GM12801 (cell line): Measurements from ENCODE around the gene TMED10.

ENCODE experiments used
- TF ChIP-seq, protein P1 (sequence below): IDR thresholded peaks from one replicate; pipeline ENCODE4 v1.5.1; 2011; ENCODE audit warnings: control low read depth; ENCODE audit not compliant: insufficient read length; ENCODE audit errors: extremely low read depth

TMED10 gene

DNA sequence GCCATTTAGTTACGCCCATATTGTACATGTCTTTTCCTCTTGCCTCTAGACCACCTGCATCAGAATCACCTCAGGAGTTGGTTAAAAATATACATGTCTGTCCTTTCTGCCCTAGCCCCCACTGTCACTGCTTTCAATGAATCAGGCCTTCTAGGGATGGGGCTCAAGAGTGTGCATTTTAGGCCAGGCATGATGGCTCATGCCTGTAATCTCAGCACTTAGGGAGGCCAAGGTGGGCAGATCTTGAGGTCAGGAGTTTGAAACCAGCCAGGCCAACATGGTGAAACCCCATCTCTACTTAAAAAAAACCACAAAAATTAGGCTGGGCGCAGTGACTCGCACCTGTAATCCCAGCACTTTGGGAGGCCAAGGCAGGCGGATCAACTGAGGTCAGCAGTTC lies 13.6 kb upstream of the TMED10 start:
- TF ChIP-seq, protein P1, sequence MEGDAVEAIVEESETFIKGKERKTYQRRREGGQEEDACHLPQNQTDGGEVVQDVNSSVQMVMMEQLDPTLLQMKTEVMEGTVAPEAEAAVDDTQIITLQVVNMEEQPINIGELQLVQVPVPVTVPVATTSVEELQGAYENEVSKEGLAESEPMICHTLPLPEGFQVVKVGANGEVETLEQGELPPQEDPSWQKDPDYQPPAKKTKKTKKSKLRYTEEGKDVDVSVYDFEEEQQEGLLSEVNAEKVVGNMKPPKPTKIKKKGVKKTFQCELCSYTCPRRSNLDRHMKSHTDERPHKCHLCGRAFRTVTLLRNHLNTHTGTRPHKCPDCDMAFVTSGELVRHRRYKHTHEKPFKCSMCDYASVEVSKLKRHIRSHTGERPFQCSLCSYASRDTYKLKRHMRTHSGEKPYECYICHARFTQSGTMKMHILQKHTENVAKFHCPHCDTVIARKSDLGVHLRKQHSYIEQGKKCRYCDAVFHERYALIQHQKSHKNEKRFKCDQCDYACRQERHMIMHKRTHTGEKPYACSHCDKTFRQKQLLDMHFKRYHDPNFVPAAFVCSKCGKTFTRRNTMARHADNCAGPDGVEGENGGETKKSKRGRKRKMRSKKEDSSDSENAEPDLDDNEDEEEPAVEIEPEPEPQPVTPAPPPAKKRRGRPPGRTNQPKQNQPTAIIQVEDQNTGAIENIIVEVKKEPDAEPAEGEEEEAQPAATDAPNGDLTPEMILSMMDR, result no peak

- TF ChIP-seq, protein P1, result no peak
Measured at GRCh38 chr14:75188520-75189268, 12.3 kb upstream of the TMED10 start.

DNA sequence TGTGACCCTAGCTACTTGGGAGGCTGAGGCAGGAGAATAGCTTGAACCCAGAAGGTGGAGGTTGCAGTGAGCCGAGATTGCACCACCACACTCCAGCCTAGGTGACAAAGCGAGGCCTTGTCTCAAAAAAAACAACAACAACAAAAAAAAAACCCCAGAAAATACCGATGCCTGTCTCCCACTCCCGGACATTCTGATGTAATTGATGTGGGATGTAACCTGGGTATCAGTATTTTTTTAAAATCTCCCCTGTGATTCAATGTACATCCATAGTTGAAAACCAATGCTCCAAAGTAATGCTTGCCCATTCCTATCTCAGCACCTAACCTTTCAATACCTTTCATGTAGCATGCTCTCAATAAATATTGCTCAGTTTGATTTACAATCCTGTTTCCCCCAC lies 11.7 kb upstream of the TMED10 start:
- TF ChIP-seq, protein P1, result no peak

DNA sequence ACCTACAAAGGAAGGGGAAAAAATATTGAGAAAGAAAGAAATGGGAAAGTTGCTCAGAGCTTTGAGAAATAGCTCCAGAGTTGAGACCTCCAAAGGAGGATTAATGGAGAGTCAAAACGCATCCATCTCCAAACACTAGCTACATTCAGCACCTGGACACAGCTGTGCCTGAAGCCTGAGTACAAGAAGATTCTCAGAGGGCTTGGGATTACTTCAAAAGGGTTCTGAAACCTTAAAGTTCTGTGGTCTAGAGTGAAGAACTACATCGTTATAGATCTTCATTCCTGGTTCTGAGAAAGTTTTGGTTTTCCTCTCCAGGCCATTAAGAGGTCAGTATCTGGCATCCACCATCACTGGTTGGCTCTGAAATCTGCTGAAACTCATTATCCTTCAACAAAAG lies 10.5 kb upstream of the TMED10 start:
- TF ChIP-seq, protein P1, result no peak

- TF ChIP-seq, protein P1, result no peak
Measured at GRCh38 chr14:75185251-75186040, 9.0 kb upstream of the TMED10 start.

DNA sequence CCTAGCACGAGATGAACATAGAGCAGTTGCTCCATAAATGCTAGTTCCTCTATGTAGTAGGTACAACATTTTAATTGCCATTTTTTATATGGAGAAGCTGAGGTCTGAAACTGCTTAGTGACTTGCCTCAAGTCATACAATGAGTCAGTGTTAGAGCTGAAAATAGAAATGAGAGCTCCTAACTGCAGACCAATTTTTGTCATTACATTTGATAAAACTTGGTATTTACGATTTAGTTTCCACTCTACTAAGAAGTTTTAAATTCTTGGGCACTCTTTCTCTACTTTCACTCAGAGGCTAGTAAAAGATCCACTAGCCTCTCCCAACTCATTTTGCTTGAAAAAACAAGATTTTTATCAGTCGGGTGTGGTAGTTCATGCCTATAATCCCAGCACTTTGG lies 8.1 kb upstream of the TMED10 start:
- TF ChIP-seq, protein P1, result no peak

DNA sequence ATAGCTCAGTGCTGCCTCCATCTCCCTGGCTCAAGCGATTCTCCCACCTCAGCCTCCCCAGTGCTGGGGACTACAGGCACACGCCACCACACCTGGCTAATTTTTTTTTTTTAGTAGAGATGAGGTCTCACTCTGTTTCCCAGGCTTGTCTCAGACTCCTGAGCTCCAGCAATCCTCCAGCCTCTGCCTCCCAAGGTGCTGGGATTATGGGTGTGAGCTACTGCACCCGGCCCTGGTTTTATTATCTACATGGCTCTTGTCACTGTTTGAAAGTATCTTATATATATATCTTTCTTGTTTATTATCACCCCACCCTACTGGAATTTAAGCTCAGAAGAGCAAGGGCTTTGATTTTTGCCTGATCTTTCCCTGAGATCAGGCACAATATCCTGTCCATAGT lies 7.6 kb upstream of the TMED10 start:
- TF ChIP-seq, protein P1, result no peak
